Hypothalamus (tissue), 51 donors: ENCODE data around the gene DVL1.

Source experiments
- DNase-seq, 51 donors: peaks; one replicate each; lab custom pipeline; 2025; lab: John Stamatoyannopoulos, UW

DVL1 gene

DNA sequence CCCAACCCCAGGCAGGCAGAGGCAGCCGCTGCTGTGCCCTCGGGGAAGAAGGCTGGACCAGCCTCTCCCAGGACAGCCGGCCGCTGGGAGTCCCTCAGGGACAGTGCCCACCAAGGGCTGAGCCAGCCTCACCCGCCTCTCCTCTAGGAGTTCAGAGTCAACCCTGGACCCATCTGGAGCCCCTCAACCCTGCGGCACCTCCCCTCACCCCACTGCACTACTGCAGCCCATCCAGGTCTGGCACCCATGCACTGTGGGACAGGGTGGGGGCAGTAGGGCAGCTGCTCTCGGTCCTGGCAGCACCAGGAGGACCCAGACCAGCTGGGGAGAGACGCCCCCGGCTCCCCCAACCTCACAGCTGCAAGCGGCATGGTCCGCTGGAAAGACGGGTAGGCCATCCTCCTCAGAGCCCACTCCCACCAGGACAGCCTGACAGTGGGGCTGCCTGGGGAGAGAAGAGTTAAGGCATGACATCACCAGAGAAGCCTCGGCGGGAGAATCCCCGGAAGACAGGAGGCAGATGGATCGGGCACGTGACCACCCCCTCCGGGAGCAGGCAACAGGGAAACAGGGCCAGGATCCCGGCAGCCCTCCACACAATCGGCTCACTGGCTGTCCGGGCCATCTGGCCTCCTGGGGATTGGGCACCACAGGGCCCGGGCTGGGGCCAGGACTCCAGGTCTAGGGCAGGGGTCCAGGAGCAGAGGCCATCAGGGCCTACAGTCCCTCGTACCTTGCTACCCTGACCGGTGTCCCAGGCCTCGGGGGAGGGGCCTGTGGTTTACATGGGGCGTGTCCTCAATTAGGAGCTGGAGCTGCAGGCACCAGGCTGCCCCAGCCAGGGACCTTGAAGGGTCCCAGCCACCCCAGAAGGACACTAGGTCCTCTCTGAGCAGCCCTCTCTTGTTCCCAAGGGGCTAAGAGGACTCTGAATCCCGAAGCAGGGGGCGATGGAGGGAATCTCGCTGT, 44.6 kb downstream of the DVL1 start:
- DNase-seq, result peak; percentile 42 to 96 (median 86)

DNA sequence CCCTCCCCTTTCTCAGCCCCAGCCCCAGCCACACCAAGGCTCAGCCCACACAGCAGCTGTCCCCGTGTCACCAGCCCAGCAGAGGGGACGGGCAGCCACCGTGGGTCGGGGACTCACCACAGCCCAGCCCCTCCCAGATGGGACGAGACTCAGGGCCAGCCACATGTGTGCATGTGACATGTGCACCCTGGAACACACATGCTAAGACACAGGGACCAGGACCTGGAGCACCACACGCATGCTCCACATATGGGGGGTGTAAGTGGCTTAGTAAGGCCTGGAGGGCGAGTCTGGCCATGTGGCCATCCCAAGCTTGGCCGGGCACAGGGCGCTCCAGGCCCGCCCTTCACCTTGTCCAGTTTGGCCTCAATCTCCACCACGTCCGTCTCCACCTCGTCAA, 45.5 kb downstream of the DVL1 start:
- peak in 2 of 51 donors; percentile 17 to 30 for DNase-seq

DNA sequence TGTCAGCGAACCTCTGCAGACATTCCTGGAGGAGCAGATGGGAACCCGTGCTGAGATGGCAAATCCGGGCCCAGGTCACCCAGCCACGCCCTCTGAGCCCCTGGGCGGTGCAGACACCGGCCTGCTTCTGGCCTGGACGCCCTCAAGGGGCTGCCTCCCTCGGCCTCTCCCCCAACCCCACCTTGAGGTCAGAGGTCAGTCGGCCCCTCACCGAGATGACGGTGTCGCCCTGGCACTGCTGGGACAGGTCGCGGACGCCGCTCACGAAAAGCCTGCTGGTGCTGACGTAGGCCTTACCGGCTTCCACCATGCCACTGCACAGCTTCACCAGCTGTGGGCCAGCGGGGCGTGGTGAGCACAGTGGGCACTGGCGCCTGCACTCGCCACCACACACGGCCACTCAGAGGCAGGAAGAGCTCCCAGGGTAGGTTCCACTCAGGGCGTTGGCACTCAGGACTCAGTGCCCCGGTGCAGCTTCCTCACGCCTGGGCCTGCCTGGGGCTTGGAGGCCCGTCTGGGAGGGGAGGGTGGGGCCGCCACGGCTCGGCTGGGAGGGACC, 46.2 kb downstream of the DVL1 start:
- DNase-seq, result peak in 3 of 51 donors; percentile 11 to 32 (median 17)

DNA sequence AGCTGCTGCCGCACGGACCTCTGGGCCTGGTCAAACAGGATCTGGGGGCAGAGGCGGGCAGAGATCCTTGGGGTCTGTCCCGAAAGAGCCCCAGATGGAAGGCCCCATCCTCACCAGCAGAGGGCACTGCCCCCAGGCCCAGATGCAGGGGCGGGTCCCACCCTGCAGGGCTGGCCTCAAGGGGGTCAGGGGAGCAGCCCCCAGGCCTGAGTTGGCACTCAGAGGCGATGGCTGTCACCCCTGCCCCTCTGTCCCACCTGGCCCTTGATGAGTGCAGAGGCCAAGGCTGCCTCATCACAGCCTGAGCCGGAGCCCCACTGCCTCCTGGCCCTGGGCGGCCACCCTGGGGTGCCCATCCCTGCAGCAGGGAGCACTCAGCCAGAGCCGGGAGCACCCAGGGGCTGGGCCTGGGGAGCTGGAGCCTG, 47.2 kb downstream of the DVL1 start:
- DNase-seq, result no peak

DNA sequence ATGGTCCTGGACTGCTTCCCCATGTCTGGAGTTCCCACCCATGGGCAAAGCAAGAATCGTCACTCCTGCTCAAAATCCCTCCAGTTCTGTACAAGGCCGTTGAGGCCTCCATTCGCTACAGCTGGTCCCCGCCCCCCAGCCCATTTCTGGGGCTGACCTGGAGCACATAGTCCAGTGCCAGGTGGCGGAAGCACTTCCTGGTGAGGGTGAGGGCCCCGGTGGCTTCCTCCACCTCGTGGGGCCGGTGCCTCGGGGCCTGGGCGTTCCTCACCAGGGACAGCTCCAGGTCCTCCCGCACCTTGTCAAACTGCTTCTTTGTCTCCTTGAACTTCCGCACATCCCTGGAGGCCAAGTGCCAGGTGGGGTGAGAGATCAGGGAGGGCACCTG, 48.9 kb downstream of the DVL1 start:
- DNase-seq, result no peak

DNA sequence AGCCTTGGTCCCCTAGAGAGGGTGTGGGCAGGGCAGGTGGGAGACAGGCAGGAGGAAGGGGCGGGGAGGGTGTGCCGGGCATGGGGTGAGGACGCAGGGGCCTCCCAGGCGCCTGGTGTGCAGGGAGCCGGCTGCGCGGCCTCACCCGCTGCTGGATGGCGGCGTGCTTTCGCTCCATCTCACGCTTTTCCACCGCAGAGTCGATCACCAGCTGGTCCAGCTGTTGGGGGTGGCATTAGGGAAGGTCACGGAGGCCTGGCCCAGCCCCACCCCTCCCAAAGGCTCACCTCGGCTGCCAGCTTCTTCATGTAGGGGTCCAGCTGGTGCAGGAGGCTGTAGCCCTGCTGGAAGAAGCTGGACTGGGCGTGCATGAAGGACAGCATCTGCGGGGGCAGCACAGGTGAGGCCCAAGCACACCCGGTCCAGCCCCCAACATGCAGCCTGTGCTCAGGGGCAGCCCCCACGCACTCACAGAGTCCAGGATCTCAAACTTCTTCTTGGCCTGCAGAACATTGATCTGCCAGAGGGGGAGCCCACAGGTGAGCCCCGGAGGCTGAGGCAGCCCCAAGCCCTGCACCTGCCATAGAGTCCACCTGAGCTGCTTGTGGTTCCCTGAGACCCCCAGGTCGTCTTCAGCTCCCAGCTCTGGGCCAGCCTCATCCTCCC, 49.4 kb downstream of the DVL1 start:
- DNase-seq, result peak in 1 of 51 donors; percentile 22

DNA sequence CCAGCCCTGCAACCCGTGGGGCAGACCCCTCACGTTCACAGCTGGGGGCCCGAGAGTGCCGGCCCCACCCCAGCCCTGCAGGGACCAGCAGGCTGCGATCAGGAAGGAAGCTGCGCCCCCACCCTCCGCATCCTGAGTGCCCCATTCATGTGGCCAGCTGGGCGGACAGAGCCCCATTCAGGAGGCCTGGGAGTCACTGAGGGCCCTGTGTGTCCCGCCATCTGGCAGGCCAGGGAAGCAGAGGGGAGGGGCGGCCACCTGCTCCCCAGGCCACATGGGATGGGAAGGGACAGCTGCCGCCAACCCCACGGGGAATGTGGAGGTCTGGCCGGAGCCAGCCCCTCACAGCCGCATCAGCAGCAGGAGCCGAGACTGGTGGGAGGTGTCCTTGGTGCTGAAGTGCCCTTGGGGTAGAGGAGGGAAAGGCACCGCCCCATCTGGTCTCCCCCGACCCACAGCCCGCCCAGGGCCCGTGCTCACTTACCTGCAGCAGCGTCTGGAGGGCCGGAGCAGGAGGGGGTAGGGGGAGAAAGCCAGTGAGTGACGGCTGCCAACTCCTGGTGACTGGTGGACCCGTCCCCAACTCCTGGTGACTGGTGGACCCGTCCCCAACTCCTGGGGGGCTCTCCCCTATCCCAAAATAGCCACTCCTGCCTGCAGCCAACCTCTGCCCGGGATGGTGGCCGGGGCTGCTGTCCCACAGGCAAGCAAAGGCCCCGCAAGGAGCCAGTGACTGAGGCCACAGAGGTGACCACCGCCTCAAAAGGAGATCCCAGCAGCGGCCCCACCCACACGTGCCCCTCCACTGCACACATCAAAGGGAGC, 50.1 kb downstream of the DVL1 start:
- DNase-seq, result peak in 49 of 51 donors; percentile 17 to 97 (median 84)

DNA sequence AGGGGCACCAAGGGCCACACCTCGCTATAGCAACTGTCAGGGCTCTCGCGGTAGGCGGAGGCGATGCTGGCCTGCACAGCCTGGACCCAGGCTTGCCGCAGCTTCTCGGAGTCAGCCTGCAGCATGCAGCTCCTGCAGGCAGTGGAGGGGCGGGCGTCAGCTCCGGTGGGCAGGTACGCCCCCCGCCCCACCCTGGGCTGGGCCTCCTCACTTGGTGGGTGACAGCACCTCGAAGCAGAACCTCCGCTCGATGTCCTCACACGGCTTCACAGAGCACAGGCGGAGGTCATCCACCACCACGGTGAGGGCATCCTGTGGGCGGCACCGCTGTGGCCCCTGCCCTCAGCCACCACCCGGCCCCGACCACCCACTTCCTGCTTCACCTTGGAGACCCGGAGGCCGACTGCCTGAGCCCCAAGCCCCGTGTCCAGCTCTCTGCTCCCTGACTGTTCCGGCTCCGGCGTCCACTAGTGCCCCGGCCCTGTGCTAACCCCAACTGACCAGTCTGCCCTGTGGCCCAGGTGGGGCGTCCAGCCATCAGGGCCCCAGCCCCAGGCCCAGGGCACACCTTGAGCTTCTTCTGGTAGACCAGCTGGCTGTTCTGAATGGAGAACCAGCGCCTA, 51.3 kb downstream of the DVL1 start:
- DNase-seq, result no peak

DNA sequence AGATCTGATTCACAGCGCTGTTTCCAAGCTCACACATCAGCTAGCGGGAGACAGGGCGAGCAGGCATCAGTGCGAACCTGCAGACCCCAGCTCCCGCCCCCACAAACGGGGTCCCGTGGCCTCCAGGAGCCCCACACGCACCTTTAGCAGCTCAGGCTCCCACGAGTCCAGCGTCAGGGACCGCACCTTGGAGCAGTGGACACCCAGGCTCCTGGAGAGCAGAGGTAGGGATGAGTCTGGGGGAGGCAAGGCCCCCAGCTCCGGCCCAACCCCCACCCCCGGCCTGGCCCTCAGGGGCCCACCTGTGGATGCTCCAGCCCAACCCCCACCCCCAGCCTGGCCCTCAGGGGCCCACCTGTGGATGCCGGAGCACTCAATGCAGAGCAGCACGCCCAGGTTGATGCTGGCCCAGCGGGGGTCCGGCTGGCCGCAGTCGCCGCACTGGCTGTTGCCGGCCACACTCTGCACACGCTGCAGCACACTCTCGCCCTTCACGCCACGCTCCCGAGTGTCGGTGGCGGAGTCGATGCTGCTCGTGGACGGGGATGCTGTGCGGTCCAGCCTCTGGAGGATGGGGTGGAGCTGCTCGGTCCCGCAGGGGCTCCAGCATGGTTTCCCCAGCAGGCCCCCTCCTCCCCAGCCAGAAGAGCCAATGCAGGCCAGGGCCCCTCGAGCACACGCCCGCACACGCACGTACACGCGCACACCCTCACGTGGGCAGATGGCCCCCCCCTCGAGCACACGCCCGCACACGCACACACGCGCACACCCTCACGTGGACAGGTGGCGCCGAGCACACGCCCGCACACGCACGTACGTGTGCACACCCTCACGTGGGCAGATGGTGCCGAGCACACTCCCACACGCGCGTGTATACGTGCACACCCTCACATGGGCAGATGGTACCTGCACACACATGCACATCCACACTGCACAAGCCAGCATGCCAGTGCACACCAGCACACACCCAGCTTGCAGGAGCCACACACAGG, 52.9 kb downstream of the DVL1 start:
- no peak for DNase-seq

DNA sequence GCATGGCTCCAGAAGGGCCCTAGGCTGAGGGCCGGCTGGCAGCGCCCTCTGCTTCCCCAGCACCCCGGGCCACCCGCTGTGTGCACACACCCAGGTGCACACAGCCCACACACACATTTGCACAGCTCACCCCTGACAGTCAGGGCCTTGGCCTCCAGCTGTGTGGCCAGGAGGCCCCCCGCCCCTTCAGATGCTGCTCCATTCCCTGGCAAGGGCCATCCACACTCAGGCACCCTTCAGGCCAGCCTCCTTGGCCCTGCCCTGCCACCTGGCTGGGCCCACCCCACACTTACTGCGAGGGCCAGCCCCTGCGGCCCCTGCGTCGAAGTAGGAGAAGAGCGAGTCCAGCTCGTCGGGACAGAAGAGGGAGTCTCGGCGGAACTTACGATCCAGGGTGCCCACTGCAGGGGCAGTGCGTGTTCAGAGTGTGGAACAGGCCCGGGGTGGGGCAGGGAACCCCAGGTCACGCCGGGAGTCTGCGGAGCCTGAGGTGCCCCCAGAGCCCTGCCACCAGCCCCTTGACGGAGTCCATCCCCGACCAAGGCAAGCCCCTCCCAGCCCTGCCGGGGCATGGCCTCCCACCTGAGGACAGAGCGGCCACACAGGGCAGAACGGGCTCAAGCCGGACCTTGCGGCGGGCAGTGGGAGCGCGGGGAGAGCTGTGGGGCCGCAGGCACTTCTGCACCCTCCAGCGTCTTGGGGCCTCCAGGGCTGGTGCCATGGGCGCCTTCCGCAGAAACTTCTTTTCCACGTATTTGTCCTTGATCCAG, 53.9 kb downstream of the DVL1 start:
- DNase-seq, result no peak

DNA sequence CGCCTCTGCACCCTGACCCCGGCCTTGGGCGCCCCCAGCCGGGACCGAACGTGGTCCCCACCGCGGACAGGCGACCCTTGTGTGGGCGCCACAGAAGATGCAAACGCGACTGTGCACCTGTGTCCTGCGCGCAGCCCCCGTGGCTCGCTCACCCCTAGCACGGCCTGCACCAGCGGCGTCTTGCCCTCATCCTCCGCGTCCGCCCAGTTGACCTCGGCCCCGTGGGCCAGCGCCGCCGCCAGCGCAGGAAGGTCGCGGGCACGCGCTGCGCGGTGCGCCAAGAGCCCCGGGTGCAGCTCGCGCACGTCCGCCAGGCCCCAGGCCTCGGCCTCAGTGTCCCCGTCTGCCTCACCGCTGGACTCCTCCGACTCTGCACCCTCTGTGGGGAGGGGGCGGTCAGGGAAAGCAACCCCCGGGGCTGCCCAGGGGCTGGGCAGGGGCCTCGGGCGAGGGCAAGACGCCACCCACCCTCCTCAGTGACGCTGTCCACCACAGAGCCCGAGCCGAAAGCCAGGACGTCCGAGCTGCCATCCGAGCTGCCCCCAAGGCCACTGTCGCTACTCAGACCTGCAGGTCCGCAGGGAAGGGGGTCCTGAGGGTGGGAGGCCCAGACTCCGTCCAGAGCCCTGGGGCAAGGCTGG, 54.8 kb downstream of the DVL1 start:
- DNase-seq, result no peak

DNA sequence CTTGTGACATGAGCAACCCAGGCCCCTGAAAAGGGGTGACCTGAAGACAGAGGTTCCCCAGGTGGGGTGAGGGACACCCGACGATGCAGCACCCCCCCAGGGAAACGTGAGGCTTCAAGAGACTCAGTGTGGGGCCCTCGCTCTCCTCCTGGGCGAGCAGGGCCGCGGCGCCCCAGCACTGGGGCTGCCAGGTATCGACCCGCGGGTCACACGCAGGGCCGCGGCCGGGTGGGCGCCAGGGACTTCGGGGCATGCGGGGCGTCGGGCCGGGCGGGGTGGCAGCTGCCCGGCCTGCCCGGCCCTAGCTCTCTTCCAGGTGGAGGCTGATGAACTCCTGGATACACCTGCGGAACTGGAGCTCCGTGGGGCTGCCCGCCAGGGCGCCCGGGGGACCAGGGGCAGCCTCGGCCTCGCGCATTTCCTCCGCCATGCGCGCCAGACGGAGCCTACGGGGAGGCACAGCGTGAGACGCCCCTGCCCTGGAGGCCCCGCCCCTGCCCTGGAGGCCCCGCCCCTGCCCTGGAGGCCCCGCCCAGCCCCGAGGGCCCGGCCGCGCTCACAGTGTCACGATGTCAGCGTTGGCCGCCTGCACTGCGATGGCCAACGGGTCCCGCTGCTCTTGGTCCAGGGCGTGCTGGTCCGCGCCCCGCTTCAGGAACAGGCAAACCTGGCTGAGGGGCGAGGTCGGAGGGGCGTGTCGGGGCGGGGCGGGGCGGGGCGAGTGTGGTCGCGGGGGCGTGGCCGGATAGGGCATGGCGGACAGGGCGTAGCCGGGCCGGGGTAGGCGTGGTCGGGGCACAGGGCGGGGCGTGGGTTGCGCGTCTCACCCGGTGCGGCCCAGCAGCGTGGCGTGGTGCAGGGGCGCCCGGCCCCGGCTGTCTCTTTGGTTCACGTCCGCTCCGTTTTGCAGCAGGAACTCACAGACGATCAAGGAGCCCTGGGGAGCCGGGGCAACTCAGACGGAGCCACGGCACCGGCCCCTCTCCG, 55.7 kb downstream of the DVL1 start:
- DNase-seq, result no peak

DNA sequence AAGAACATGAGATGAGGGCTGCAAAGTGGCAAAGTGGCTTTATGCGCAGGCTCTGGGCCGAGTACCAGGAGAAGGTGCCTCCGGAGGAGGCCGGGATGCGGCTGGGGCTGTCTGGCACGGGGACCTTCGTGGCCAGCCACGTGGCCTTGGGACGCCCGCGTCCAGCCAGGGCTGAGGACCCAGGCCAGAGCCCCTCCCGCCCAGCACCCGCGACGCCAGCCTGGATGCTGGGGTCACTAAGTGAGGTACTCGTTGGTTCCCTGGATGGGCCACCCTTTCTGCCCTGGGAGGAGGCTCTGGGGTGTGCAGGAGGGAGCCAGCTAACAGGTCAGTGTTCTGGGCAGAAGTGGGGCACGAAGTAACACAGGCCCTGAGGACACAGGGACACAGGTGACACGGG, 56.4 kb downstream of the DVL1 start:
- no peak for DNase-seq

DNA sequence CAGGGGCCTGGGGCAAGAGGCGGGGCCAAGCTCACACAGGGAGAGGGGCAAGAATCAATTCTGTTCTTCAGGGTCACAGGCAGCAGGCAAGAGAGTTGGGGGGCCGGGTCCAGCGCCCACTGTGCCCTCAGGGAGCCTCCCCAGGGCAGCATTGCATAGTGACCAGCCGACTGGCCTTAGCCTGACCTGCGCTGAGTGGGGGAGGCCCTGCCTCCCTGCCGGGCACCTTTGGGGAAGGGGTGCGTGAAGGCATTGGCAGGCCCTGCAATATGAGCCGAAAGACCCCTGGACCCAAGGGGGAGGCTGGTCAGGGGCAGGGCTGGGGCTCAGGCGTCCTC, 56.8 kb downstream of the DVL1 start:
- DNase-seq, result no peak

DNA sequence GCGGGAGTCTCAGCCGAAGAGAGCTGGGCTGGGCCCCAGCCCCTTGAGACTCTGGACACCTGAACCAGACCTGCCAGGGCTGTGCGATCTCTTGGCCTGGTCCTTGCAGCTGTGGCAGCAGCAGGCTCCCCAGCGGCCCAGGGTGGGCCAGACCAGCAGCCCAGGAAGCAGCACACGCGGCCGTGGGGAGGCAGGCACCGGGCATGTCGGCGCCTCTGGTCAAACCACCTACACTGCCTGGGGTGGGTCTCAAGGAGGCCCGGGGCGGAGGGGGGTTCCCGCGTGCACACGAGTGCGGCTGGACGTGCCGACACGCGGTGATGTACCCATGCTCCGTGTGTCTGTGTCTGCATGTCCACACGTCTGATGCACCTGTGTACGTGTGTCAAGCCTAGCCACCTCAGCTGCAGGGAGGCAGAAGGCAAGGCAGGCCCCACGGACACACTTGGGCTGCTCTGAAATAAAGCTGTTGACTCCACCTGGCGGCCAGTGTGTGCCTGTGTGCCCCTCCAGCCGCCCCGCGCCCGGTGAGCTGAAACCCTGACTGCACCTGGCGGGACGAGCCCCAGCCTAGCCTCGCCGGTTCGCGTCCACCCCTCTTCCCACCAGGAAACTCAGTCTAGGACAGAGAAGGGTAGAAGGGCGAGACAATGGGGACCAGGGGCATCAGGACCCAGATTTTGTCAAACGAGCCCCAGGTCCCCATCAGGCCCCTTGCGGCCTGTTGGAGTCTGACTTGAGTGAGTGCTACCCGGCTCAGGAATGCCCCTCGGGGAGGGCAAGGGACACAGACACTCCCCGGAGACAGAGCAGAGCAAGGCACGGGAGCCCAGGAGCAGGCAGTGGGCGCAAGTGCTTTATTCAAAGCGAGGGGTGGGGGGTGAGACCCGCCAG, 57.4 kb downstream of the DVL1 start:
- peak in 13 of 51 donors; percentile 9 to 44 (median 33) for DNase-seq
